Uterus (tissue), 2 donors: ENCODE results near the gene NT5E.

Source experiments
- CTCF ChIP-seq, 4 experiments: fragments of 200-600 bp in 2 of 4; fragments of 450-650 bp in 2 of 4; sonication (generic) in 2 of 4; IDR thresholded peaks; one replicate each; pipeline ENCODE4 v1.5.1; 2016 to 2019; ENCODE audit warnings: antibody characterized with exemption in 4 of 4, mild to moderate bottlenecking in 2 of 4, moderate library complexity in 1 of 4
- POLR2A ChIP-seq, 2 donors: fragments of 450-650 bp; IDR thresholded peaks; one replicate each; pipeline ENCODE4 v1.6.1; 2016; ENCODE audit warnings: antibody characterized with exemption in 2 of 2, mild to moderate bottlenecking in 1 of 2, moderate library complexity in 1 of 2

- no peak for TF ChIP-seq POLR2A (IDR thresholded peaks at IDR 0.05)
- no peak for TF ChIP-seq CTCF (IDR thresholded peaks at IDR 0.05)
Observed at GRCh38 chr6:85459224-85459901, 9.5 kb downstream of the NT5E start.
